ENCODE measurements around the gene SF3A1. TPM values are rescaled to one million over a fixed set of nuclear protein-coding genes. Genes with fewer than 3 reads are reported as not detected.

Gene SF3A1
- total and polyA plus RNA-seq, 2 of the 13 experiments (the other 11 are each of a cell fraction or from before 2014, with no cell fraction given) = 10.0 to 22.0 TPM

- TF ChIP-seq, protein P1, sequence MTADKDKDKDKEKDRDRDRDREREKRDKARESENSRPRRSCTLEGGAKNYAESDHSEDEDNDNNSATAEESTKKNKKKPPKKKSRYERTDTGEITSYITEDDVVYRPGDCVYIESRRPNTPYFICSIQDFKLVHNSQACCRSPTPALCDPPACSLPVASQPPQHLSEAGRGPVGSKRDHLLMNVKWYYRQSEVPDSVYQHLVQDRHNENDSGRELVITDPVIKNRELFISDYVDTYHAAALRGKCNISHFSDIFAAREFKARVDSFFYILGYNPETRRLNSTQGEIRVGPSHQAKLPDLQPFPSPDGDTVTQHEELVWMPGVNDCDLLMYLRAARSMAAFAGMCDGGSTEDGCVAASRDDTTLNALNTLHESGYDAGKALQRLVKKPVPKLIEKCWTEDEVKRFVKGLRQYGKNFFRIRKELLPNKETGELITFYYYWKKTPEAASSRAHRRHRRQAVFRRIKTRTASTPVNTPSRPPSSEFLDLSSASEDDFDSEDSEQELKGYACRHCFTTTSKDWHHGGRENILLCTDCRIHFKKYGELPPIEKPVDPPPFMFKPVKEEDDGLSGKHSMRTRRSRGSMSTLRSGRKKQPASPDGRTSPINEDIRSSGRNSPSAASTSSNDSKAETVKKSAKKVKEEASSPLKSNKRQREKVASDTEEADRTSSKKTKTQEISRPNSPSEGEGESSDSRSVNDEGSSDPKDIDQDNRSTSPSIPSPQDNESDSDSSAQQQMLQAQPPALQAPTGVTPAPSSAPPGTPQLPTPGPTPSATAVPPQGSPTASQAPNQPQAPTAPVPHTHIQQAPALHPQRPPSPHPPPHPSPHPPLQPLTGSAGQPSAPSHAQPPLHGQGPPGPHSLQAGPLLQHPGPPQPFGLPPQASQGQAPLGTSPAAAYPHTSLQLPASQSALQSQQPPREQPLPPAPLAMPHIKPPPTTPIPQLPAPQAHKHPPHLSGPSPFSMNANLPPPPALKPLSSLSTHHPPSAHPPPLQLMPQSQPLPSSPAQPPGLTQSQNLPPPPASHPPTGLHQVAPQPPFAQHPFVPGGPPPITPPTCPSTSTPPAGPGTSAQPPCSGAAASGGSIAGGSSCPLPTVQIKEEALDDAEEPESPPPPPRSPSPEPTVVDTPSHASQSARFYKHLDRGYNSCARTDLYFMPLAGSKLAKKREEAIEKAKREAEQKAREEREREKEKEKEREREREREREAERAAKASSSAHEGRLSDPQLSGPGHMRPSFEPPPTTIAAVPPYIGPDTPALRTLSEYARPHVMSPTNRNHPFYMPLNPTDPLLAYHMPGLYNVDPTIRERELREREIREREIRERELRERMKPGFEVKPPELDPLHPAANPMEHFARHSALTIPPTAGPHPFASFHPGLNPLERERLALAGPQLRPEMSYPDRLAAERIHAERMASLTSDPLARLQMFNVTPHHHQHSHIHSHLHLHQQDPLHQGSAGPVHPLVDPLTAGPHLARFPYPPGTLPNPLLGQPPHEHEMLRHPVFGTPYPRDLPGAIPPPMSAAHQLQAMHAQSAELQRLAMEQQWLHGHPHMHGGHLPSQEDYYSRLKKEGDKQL (CRISPR knock-in tag; IDR thresholded peaks at IDR 0.05; ENCODE audit: low read depth) = no peak
- TF ChIP-seq KDM5B (CRISPR knock-in tag; IDR thresholded peaks at IDR 0.05; ENCODE audit: borderline replicate concordance) (0 out of 2 replicates have a peak, but pooled peaks have one; percentile 8), ZNF10 (CRISPR knock-in tag; IDR thresholded peaks at IDR 0.05; ENCODE audit: borderline replicate concordance, low read depth) (no peak), SMC3 (IDR thresholded peaks at IDR 0.05; ENCODE audit: low read length) (no peak), NRL (CRISPR knock-in tag; IDR thresholded peaks at IDR 0.05; ENCODE audit: borderline replicate concordance) (0 out of 2 replicates have a peak, but pooled peaks have one; percentile 45), KDM5A (IDR thresholded peaks at IDR 0.05; ENCODE audit: borderline replicate concordance, low read length) (no peak), ZNF530 (CRISPR knock-in tag; IDR thresholded peaks at IDR 0.05; ENCODE audit: low read depth) (no peak), ZNF768 (CRISPR knock-in tag; IDR thresholded peaks at IDR 0.05) (peak; percentile 90), ETS1 (CRISPR knock-in tag; IDR thresholded peaks at IDR 0.05) (0 out of 2 replicates have a peak, but pooled peaks have one; percentile 35), ZSCAN12 (CRISPR knock-in tag; IDR thresholded peaks at IDR 0.05) (no peak), FOXC1 (CRISPR knock-in tag; IDR thresholded peaks at IDR 0.05; ENCODE audit: borderline replicate concordance) (no peak), ZMYM2 (CRISPR knock-in tag; IDR thresholded peaks at IDR 0.05) (no peak), RFXAP (CRISPR knock-in tag; IDR thresholded peaks at IDR 0.05; ENCODE audit: borderline replicate concordance) (no peak), ZNF274 (CRISPR knock-in tag; IDR thresholded peaks at IDR 0.05) (no peak), CENPX (CRISPR knock-in tag; IDR thresholded peaks at IDR 0.05) (no peak), ASH2L (IDR thresholded peaks at IDR 0.05; ENCODE audit: insufficient read length, low read depth, low read length) (no peak), ZNF205 (CRISPR knock-in tag; IDR thresholded peaks at IDR 0.05) (no peak), PHF8 (CRISPR knock-in tag; IDR thresholded peaks at IDR 0.05) (no peak), ZNF850 (CRISPR knock-in tag; conservative IDR thresholded peaks at IDR 0.05) (0 out of 2 replicates have a peak, but pooled peaks have one; percentile 21)
- TF ChIP-seq, protein P2, sequence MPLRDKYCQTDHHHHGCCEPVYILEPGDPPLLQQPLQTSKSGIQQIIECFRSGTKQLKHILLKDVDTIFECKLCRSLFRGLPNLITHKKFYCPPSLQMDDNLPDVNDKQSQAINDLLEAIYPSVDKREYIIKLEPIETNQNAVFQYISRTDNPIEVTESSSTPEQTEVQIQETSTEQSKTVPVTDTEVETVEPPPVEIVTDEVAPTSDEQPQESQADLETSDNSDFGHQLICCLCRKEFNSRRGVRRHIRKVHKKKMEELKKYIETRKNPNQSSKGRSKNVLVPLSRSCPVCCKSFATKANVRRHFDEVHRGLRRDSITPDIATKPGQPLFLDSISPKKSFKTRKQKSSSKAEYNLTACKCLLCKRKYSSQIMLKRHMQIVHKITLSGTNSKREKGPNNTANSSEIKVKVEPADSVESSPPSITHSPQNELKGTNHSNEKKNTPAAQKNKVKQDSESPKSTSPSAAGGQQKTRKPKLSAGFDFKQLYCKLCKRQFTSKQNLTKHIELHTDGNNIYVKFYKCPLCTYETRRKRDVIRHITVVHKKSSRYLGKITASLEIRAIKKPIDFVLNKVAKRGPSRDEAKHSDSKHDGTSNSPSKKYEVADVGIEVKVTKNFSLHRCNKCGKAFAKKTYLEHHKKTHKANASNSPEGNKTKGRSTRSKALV (CRISPR knock-in tag; IDR thresholded peaks at IDR 0.05) = 0 out of 2 replicates have a peak, but pooled peaks have one; percentile 9
Measured at GRCh38 chr22:30288419-30289140, 68.1 kb downstream of the SF3A1 start (continued).
